Measurements from ENCODE around the gene ANXA7.
"Not testable (repeated sequence)": the region's sequence is repeated elsewhere in the genome, so short reads cannot be mapped to it uniquely, and the experiment has no call there.

The ANXA7 gene

GRCh38 chr10:73333202-73333601, 80.7 kb downstream of the ANXA7 start:
- DNase-seq: no peak

- DNase-seq: no peak
These were observed 81.5 kb downstream of the ANXA7 start for GRCh38 chr10:73332379-73332778.

DNA sequence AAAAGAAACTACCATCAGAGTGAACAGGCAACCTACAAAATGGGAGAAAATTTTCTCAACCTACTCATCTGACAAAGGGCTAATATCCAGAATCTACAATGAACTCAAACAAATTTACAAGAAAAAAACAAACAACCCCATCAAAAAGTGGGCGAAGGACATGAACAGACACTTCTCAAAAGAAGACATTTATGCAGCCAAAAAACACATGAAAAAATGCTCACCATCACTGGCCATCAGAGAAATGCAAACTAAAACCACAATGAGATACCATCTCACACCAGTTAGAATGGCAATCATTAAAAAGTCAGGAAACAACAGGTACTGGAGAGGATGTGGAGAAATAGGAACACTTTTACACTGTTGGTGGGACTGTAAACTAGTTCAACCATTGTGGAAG, 85.3 kb downstream of the ANXA7 start:
- DNase-seq: not testable (repeated sequence)

DNA sequence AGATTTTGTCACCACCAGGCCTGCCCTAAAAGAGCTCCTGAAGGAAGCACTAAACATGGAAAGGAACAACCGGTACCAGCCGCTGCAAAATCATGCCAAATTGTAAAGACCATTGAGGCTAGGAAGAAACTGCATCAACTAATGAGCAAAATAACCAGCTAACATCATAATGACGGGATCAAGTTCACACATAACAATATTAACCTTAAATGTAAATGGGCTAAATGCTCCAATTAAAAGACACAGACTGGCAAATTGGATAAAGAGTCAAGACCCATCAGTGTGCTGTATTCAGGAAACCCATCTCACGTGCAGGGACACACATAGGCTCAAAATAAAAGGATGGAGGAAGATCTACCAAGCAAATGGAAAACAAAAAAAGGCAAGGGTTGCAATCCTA, 88.6 kb downstream of the ANXA7 start:
- DNase-seq: not testable (repeated sequence)

All from CD4-positive, alpha-beta T cell treated with Interleukin-6 for 4 hours (primary cell).